GM21390 (cell line): ENCODE results near the gene PDK1.

Experiments
- ATAC-seq: cut with Tn5 transposase; IDR thresholded peaks from one replicate; pipeline ENCODE4 v1.9.1; 2021; ENCODE audit not compliant: unreplicated experiment

PDK1 gene

GRCh38 chr2:172596776-172597175 lies 40.9 kb downstream of the PDK1 start:
- ATAC-seq: peak; percentile 78

GRCh38 chr2:172597176-172597842 lies 41.4 kb downstream of the PDK1 start:
- no peak for ATAC-seq

GRCh38 chr2:172599947-172600346 lies 44.1 kb downstream of the PDK1 start:
- no peak for ATAC-seq

- ATAC-seq: no peak
Observed at GRCh38 chr2:172600557-172601008, 44.7 kb downstream of the PDK1 start.

GRCh38 chr2:172606285-172606684 lies 50.4 kb downstream of the PDK1 start:
- no peak for ATAC-seq

- ATAC-seq: no peak
Observed at GRCh38 chr2:172607379-172607928, 51.6 kb downstream of the PDK1 start.

- ATAC-seq: no peak
Observed at GRCh38 chr2:172609488-172609887, 53.6 kb downstream of the PDK1 start.

GRCh38 chr2:172612051-172612450 lies 56.2 kb downstream of the PDK1 start:
- ATAC-seq: no peak

- ATAC-seq: no peak
Observed at GRCh38 chr2:172613040-172613439, 57.1 kb downstream of the PDK1 start.

- no peak for ATAC-seq
Observed at GRCh38 chr2:172613615-172614231, 57.8 kb downstream of the PDK1 start.

GRCh38 chr2:172614932-172615331 lies 59.0 kb downstream of the PDK1 start:
- no peak for ATAC-seq

GRCh38 chr2:172615727-172616261 lies 59.9 kb downstream of the PDK1 start:
- no peak for ATAC-seq

GRCh38 chr2:172617115-172617514 lies 61.2 kb downstream of the PDK1 start:
- ATAC-seq: no peak

- ATAC-seq: no peak
Observed at GRCh38 chr2:172623249-172623965, 67.5 kb downstream of the PDK1 start.

GRCh38 chr2:172624996-172625395 lies 69.1 kb downstream of the PDK1 start:
- no peak for ATAC-seq

- ATAC-seq: no peak
Observed at GRCh38 chr2:172627181-172627580, 71.3 kb downstream of the PDK1 start.

GRCh38 chr2:172628085-172628484 lies 72.2 kb downstream of the PDK1 start:
- ATAC-seq: no peak

- ATAC-seq: no peak
Observed at GRCh38 chr2:172629586-172629985, 73.7 kb downstream of the PDK1 start.

GRCh38 chr2:172630181-172630580 lies 74.3 kb downstream of the PDK1 start:
- no peak for ATAC-seq

GRCh38 chr2:172634477-172634876 lies 78.6 kb downstream of the PDK1 start:
- no peak for ATAC-seq

GRCh38 chr2:172635548-172635947 lies 79.7 kb downstream of the PDK1 start:
- no peak for ATAC-seq

GRCh38 chr2:172639256-172639655 lies 83.4 kb downstream of the PDK1 start:
- no peak for ATAC-seq
